Uterus (tissue), 4 donors: Measurements from ENCODE around the gene KSR2. TPM values are rescaled to one million over a fixed set of nuclear protein-coding genes. Genes with fewer than 3 reads are reported as not detected.

ENCODE experiments used
- DNase-seq, 2 donors: peaks; one replicate each; pipeline ENCODE4 v3.0.0-alpha.2; 2019 to 2020
- H3K27ac ChIP-seq, 2 donors: fragments of 200-600 bp; sonication (generic); 1 replicate in 1 of 2; 2 replicates in 1 of 2; pipeline ENCODE4 v1.5.1; 2016 to 2018
- H3K27me3 ChIP-seq, 2 donors: fragments of 200-600 bp; sonication (generic); one replicate each; pipeline ENCODE4 v1.5.1; 2018 to 2019; ENCODE audit warnings: control low read depth in 1 of 2
- H3K36me3 ChIP-seq, 2 donors: fragments of 200-600 bp; sonication (generic); one replicate each; pipeline ENCODE4 v1.5.1; 2019; ENCODE audit warnings: control low read depth in 1 of 2
- H3K4me1 ChIP-seq, 2 donors: fragments of 200-600 bp; sonication (generic); one replicate each; pipeline ENCODE4 v1.5.1; 2018 to 2019; ENCODE audit warnings: control low read depth in 1 of 2
- H3K4me3 ChIP-seq, 2 donors: fragments of 200-600 bp; sonication (generic); 1 replicate in 1 of 2; 2 replicates in 1 of 2; pipeline ENCODE4 v1.5.1; 2018 to 2019; ENCODE audit warnings: mild to moderate bottlenecking in 1 of 2
- H3K9me3 ChIP-seq, 2 donors: fragments of 200-600 bp; sonication (generic); one replicate each; pipeline ENCODE4 v1.5.1; 2019; ENCODE audit warnings: control low read depth in 1 of 2
- POLR2A ChIP-seq, 2 donors: fragments of 450-650 bp; IDR thresholded peaks; one replicate each; pipeline ENCODE4 v1.6.1; 2016; ENCODE audit warnings: antibody characterized with exemption in 2 of 2, mild to moderate bottlenecking in 1 of 2, moderate library complexity in 1 of 2
- intact Hi-C: fragments of 100-400 bp; cut with DNase I; formaldehyde crosslinking; loops from one replicate; pipeline ENCODE4 v1.15.1; 2023; ENCODE audit warnings: low total_unique reads
- total RNA-seq, 4 donors: library from RNA; depleted of rRNA in 3 of 4; stranded (reverse); fragments of >200 nt in 3 of 4; gene quantifications; one replicate each; pipeline versions ENCODE4 v1.1.0 to v1.2.4, GENCODE V29; 2014 to 2023
- TF ChIP-seq, protein P1 (sequence below), 4 experiments: fragments of 200-600 bp in 2 of 4; fragments of 450-650 bp in 2 of 4; sonication (generic) in 2 of 4; IDR thresholded peaks; one replicate each; pipeline ENCODE4 v1.5.1; 2016 to 2019; ENCODE audit warnings: antibody characterized with exemption in 4 of 4, mild to moderate bottlenecking in 2 of 4, moderate library complexity in 1 of 4
- donor health status: DM: yes; HTN: yes; CAD: no.

Gene KSR2
- total RNA-seq, 4 donors from 2014 or later: 0.03 to 0.28 TPM; not detected in 2

GRCh38 chr12:117968151-117968789, 520 bp downstream of the KSR2 start:
- no peak overlapping the region for H3K4me3 ChIP-seq
- intact Hi-C loops: no loop called here
- H3K27ac ChIP-seq: no peak overlapping the region
- no peaks in the 10 kb centered on the region for H3K36me3 ChIP-seq
- TF ChIP-seq, protein P1, sequence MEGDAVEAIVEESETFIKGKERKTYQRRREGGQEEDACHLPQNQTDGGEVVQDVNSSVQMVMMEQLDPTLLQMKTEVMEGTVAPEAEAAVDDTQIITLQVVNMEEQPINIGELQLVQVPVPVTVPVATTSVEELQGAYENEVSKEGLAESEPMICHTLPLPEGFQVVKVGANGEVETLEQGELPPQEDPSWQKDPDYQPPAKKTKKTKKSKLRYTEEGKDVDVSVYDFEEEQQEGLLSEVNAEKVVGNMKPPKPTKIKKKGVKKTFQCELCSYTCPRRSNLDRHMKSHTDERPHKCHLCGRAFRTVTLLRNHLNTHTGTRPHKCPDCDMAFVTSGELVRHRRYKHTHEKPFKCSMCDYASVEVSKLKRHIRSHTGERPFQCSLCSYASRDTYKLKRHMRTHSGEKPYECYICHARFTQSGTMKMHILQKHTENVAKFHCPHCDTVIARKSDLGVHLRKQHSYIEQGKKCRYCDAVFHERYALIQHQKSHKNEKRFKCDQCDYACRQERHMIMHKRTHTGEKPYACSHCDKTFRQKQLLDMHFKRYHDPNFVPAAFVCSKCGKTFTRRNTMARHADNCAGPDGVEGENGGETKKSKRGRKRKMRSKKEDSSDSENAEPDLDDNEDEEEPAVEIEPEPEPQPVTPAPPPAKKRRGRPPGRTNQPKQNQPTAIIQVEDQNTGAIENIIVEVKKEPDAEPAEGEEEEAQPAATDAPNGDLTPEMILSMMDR (IDR thresholded peaks at IDR 0.05): no peak
- no peak for TF ChIP-seq POLR2A (IDR thresholded peaks at IDR 0.05)
- peaks cover 0 to 8% of the 10 kb centered on the region in 2 donors for H3K27me3 ChIP-seq
- DNase-seq: no peak
- peaks cover 0 to 4% of the 10 kb centered on the region in 2 donors for H3K9me3 ChIP-seq
- no peaks in the 10 kb centered on the region for H3K4me1 ChIP-seq

DNA sequence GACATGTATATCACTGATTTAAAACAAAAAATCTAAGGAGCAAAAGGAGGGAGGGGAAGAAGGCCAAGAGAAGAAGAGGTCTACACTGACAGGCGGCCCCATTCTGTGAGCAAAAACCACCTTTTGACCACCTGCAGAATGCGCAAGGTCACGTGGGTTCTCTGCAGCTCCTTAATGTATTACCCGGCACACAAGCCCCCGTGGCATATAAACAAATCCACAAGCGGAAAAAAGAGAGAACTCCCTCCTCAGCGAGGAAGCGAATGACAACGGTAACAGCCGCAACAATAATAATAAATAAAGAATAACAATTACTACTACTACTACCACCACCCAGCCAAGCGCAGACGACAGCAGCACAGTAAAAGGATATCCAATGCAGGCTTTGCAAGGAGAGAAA, 1.3 kb downstream of the KSR2 start:
- intact Hi-C loops: no loop called here
- DNase-seq: no peak
- TF ChIP-seq, protein P1 (IDR thresholded peaks at IDR 0.05): no peak
- TF ChIP-seq POLR2A (IDR thresholded peaks at IDR 0.05): no peak
- Histone ChIP-seq H3K9me3 (peaks cover 0 to 4% of the 10 kb centered on the region in 2 donors), H3K4me3 (no peak overlapping the region), H3K4me1 (no peaks in the 10 kb centered on the region), H3K36me3 (no peaks in the 10 kb centered on the region), H3K27me3 (peaks cover 0 to 8% of the 10 kb centered on the region in 2 donors), H3K27ac (no peak overlapping the region)

DNA sequence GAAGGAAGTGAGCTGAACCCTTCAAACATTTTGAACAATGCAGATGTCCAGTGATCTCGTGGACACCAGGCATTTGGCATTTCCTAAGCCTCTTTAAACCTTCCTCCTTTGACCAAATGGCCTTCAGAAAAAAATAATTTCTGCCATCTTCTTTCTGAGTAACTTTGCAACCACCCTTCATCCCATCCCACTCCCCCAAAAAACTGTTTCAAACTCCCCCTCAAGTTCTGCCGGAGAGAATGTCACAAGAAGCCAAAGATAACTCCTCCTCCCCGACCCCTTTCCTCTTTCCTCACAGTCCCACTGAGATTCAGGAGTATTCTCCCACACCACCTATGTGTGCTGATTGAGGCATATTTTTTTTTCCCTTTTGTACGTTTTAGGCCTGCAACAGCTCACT, 1.7 kb downstream of the KSR2 start:
- peaks cover 0 to 8% of the 10 kb centered on the region in 2 donors for H3K27me3 ChIP-seq
- H3K36me3 ChIP-seq: no peaks in the 10 kb centered on the region
- TF ChIP-seq POLR2A (IDR thresholded peaks at IDR 0.05): no peak
- TF ChIP-seq, protein P1 (IDR thresholded peaks at IDR 0.05): no peak
- intact Hi-C loops: no loop called here
- peaks cover 0 to 4% of the 10 kb centered on the region in 2 donors for H3K9me3 ChIP-seq
- DNase-seq: no peak
- no peak overlapping the region for H3K4me3 ChIP-seq
- H3K4me1 ChIP-seq: no peaks in the 10 kb centered on the region
- no peak overlapping the region for H3K27ac ChIP-seq

DNA sequence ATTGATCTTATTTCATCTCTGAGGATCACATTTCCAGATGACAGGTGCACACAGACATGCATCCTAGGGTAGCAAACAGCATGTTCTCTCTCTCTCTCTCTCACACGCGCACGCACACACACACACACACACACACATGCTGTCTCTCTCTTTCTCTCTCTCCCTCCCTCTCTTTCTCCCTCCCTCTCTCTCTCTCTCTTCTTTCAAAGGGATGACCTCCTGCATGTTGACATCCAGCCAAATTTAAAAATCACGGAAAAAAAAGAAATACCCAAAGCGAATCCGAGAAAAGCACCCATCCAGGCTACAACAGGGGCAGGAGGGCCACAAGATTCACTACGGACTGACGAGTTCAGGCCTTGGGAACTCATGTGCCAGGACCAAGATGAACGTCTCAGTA, 2.3 kb downstream of the KSR2 start:
- H3K27ac ChIP-seq: no peak overlapping the region
- H3K36me3 ChIP-seq: no peaks in the 10 kb centered on the region
- peaks cover 0 to 8% of the 10 kb centered on the region in 2 donors for H3K27me3 ChIP-seq
- TF ChIP-seq, protein P1 (IDR thresholded peaks at IDR 0.05): no peak
- no peak for TF ChIP-seq POLR2A (IDR thresholded peaks at IDR 0.05)
- H3K4me3 ChIP-seq: no peak overlapping the region
- no peak for DNase-seq
- intact Hi-C loops: no loop called here
- peaks cover 0 to 4% of the 10 kb centered on the region in 2 donors for H3K9me3 ChIP-seq
- no peaks in the 10 kb centered on the region for H3K4me1 ChIP-seq

DNA sequence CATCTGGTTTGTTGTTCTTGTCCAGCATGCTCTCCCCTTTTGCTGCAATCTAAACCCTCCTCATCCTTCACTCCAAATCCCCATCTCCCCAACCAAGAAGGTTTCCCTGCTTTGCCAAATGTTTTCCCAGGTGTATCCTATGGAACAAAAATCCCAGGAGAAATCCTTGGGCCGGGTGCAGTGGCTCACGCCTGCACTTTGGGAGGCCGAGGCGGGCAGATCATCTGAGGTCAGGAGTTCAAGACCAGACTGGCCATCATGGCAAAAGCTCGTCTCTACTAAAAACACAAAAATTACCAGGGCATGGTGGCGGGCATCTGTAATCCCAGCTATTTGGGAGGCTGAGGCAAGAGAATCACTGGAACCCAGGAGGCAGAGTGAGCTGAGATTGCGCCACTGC, 5.0 kb downstream of the KSR2 start:
- Histone ChIP-seq H3K4me3 (no peak overlapping the region), H3K4me1 (no peaks in the 10 kb centered on the region), H3K9me3 (no peaks in the 10 kb centered on the region), H3K27ac (no peak overlapping the region), H3K27me3 (peaks cover 0 to 8% of the 10 kb centered on the region in 2 donors), H3K36me3 (no peaks in the 10 kb centered on the region)
- TF ChIP-seq, protein P1 (IDR thresholded peaks at IDR 0.05): no peak
- no peak for TF ChIP-seq POLR2A (IDR thresholded peaks at IDR 0.05)
- DNase-seq: no peak
- intact Hi-C loops: no loop called here
